GM12873 (cell line): ENCODE data around the gene DNAI1.

ENCODE experiments used
- TF ChIP-seq, protein P1 (sequence below): IDR thresholded peaks from 2 replicates; pipeline ENCODE4 v1.5.1; 2012; ENCODE audit warnings: low read depth, mild to moderate bottlenecking, moderate library complexity, low read length, control low read depth; ENCODE audit not compliant: insufficient read depth; ENCODE audit errors: missing control alignments

The DNAI1 gene

DNA sequence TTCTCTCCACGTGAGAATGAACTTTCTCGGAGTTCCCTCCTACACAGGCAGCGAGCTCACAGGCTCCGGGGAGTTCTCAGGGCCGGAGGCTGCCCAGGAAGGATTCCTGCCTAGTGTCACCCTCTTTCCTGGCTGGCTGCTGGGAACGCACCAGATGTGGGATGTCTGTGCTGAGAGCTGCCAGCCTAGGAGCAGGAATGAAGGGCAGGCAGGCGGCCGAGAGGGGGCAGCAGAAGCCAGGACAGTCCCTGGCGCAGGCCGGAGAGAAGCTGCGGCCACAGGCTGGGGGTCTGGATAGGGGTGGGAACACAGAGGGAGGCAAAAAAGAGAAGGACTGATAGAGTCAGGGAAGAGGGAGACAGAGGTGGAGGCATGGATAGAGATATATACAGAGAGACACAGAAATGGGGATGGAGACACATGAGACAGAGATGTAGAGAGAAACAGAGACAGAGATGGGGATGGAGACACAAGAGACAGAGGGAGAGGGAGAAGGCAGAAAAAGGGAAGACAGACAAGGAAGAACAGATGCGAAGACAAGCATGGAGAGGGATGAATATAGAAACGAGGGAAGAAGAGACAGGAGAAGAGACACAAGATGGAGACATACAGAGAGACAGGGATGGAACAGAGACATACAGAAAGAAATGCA is 89.5 kb downstream of the DNAI1 start:
- TF ChIP-seq, protein P1, sequence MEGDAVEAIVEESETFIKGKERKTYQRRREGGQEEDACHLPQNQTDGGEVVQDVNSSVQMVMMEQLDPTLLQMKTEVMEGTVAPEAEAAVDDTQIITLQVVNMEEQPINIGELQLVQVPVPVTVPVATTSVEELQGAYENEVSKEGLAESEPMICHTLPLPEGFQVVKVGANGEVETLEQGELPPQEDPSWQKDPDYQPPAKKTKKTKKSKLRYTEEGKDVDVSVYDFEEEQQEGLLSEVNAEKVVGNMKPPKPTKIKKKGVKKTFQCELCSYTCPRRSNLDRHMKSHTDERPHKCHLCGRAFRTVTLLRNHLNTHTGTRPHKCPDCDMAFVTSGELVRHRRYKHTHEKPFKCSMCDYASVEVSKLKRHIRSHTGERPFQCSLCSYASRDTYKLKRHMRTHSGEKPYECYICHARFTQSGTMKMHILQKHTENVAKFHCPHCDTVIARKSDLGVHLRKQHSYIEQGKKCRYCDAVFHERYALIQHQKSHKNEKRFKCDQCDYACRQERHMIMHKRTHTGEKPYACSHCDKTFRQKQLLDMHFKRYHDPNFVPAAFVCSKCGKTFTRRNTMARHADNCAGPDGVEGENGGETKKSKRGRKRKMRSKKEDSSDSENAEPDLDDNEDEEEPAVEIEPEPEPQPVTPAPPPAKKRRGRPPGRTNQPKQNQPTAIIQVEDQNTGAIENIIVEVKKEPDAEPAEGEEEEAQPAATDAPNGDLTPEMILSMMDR: peak; percentile 81

DNA sequence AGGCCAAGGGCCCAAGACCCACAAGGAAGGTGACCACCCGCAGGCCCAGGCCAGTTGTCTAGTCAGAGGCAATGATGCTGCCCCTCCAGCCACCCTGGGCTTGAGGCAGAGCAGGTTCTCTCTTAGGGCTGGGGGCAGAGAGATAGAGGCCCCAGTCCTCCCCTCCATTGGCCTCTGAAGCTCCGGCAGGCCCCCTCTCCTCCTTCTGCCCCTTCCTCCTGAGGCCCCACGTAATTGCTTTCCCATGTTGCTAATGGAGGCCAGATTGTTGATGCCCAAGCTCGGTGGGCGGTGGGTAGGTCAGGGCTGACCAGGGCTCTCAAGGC is 90.8 kb downstream of the DNAI1 start:
- TF ChIP-seq, protein P1: no peak

DNA sequence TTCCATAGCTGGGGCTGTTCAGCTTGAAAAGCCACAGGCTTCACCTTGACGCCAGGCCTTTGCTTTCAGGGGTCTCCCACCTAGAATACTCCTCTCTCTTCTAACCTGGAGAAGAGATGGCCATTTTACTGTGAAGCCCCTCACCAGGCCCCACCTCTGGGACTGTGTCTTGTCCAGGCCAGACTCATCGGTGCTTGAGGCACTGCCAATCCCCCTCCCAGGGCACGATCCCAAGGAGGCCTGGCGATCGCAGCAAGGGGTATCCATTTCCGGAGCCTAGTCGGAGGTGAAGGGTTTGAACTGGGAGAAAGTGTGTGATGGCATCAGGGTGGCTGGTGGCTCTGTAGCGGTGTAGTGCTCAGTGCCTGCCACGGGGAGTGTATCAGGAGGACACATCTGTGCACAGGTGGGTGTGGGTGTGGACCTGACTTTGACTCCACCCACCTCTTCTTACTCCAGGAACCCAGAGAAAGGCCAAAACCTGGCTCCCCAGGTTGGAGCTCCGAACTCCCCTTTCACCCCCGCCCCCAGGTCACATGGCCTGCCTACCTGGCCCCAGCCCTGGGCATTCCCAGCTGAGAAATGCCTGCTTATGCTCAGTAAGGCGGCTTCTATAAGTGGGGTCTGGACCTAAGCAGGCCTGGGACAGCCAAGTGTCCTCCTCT is 91.5 kb downstream of the DNAI1 start:
- TF ChIP-seq, protein P1: no peak

DNA sequence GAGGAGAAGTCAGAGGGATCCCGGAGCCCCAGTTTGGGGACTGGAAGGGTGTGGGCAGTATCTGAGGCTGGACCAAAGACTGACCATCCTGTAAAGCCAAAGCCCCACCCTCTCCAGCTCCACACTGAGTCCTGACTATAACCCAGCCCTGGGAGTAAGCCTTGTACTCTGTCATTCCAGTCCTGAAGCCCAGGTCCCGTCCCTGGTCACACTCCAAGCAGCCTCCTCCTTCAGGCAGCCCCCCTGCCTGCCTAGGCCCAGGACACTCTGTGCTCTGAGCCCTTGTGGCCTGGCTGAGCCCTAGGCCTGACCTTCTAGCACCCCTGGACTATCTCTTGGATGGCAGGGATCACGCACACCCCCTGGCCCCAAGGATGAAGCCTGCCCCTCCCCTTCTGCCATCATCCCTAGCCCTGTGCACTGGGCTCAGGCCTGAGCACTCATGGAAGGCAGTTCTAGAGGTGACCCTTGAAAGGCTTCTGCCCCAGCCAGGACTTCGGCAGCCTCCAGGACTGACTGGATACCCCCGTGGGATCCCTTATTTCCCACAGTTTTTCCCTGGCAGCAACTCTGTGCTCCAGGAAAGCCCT is 92.2 kb downstream of the DNAI1 start:
- TF ChIP-seq, protein P1: no peak

DNA sequence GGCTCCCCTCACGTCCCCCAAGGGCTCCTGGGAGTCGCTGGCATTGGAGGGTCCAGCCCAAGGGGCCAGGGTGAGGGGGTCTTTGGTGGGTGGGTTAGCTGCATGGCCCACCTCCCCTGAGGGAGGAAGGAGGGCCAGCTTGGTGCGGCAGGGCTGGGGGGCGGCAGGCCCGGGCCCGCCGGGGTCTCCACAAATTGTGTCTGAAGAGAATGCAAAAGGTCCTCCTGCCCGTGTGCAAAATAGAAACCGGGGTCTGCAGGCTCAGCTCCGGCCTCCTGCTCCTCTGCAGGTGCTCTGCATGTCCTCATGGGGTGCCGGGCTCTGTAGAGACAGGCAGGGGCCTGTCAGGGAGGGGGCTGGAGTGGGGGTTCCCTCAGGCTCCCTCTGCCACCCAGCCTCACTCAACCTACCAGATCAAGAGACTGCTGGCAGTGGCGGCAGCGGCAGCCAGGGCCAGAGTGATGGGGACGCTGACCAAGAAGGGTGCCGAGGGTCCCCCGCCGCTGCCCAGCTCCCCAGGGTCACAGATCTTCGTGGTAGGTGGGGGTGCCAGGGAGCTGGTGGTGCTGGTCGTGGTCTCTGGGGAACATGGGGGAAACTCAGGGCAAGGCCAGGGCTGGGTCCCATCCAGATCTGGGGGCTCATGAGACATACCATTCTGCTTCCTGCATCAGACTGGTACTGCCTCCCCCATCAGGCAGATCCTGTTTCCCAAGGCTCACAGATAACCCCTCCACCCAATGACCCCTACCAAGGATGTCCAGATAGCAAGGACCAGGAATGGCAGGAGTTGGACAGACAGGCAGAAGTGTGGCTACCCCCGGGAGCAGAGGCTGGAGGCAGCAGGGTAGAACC is 93.4 kb downstream of the DNAI1 start:
- TF ChIP-seq, protein P1: no peak

DNA sequence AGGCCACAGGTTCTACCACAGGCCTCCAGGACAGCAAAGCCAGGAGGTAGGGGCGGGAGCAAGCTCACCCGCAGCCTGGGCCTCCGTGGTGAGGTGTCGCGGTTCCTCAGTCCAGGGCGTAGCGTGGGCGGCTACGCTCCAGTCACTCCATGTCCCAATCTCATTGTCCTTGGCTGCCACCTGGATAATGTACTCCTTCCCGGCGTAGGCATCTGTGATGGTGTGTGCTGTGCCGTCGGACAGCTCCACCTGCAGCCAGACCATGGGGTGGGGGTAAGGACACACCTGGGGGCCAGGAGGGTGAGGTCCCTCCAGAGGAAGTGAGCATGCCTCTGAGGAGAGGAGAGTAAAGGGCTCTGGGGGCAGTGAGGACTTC is 94.0 kb downstream of the DNAI1 start:
- TF ChIP-seq, protein P1: no peak

DNA sequence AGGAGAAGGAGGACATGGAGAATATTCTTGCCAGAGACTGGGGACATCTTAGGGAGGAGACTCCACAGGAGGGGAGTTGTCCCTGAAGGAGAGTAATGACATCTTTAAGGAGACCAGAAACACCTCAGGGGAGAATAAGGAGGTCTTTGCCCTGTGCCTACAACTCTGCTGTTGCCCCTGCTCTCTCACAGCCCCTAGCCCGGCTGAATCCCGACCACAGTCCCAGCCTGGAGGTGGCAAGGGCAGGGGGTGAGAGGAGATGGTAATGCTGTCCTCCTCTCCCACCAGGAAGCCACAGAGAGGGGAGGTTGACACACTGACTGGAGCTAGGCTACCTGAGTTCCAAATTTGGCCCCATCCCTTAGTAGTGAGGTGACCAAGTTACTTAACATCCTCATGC is 94.4 kb downstream of the DNAI1 start:
- TF ChIP-seq, protein P1: no peak
